Fibroblast of lung (primary cell): ENCODE measurements around the gene VWA3B.

Source experiments
- EZH2 ChIP-seq: IDR thresholded peaks from 2 replicates; pipeline ENCODE4 v1.5.1; 2012; ENCODE audit warnings: low read length, control low read depth, mild to moderate bottlenecking; ENCODE audit errors: missing control alignments
- TF ChIP-seq, protein P1 (sequence below), 2 donors: IDR thresholded peaks in 1 of 2; conservative IDR thresholded peaks in 1 of 2; 1 replicate in 1 of 2; 2 replicates in 1 of 2; pipeline ENCODE4 v1.5.1; 2011 to 2012; ENCODE audit warnings: low read length in 2 of 2, control low read depth in 1 of 2, inconsistent platforms in 1 of 2, low read depth in 1 of 2, mild to moderate bottlenecking in 1 of 2

DNA sequence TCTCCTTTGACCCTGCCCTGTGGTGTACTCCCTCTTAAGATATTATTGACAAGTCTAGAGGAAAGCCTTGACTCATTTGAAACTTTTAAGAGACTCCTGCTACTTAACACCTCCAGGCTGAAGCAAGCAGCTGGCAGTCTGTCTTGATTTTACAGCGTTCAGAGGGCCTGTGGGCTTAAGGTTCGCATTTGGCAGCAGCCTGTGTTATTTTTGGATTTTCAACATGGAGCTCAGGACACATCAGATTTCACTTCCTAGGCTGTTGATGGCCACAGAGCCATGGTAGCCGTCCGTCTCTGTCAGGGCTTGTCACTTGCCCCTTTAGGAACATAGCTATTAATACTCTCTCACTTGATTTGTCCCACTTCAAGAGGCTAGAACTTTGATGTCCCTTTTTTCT, 73.6 kb downstream of the VWA3B start:
- TF ChIP-seq, protein P1, sequence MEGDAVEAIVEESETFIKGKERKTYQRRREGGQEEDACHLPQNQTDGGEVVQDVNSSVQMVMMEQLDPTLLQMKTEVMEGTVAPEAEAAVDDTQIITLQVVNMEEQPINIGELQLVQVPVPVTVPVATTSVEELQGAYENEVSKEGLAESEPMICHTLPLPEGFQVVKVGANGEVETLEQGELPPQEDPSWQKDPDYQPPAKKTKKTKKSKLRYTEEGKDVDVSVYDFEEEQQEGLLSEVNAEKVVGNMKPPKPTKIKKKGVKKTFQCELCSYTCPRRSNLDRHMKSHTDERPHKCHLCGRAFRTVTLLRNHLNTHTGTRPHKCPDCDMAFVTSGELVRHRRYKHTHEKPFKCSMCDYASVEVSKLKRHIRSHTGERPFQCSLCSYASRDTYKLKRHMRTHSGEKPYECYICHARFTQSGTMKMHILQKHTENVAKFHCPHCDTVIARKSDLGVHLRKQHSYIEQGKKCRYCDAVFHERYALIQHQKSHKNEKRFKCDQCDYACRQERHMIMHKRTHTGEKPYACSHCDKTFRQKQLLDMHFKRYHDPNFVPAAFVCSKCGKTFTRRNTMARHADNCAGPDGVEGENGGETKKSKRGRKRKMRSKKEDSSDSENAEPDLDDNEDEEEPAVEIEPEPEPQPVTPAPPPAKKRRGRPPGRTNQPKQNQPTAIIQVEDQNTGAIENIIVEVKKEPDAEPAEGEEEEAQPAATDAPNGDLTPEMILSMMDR (conservative IDR thresholded peaks at IDR 0.05 in 1 of 2, IDR thresholded peaks at IDR 0.05 in 1 of 2; ENCODE audit: low read depth in 1 of 2, low read length in 2 of 2) = no peak
- no peak for TF ChIP-seq EZH2
